DND-41 (cell line): ENCODE measurements around the gene AFF1.

ENCODE experiments used
- CTCF ChIP-seq: IDR thresholded peaks from 2 replicates; pipeline ENCODE4 v1.5.1; 2012; ENCODE audit warnings: borderline replicate concordance, low read length, moderate library complexity, mild to moderate bottlenecking; ENCODE audit not compliant: poor library complexity, severe bottlenecking; ENCODE audit errors: extremely low read depth
- EZH2 ChIP-seq: IDR thresholded peaks from 3 replicates; pipeline ENCODE4 v1.6.1; 2012; ENCODE audit warnings: borderline replicate concordance, low read depth, mild to moderate bottlenecking, moderate library complexity, low read length, inconsistent platforms; ENCODE audit not compliant: severe bottlenecking

- TF ChIP-seq CTCF (no peak), EZH2 (no peak)
These were observed 157.8 kb downstream of the AFF1 start for GRCh38 chr4:87092389-87093141.
